Astrocyte of the hippocampus (primary cell): ENCODE results near the gene SYTL3.
"Not testable (repeated sequence)": the region's sequence is repeated elsewhere in the genome, so short reads cannot be mapped to it uniquely, and the experiment has no call there.

Experiments used
- DNase-seq: peaks from one replicate; pipeline ENCODE4 v3.0.0; 2011; ENCODE audit warnings: low read depth, low spot score

The SYTL3 gene

GRCh38 chr6:158662607-158662953 lies 12.7 kb downstream of the SYTL3 start:
- DNase-seq = no peak

- peak; percentile 28 for DNase-seq
Measured at GRCh38 chr6:158662954-158663624, 13.2 kb downstream of the SYTL3 start.

GRCh38 chr6:158663625-158664165 lies 13.8 kb downstream of the SYTL3 start:
- no peak for DNase-seq

- no peak for DNase-seq
Measured at GRCh38 chr6:158665332-158665731, 15.5 kb downstream of the SYTL3 start.

- DNase-seq = no peak
Measured at GRCh38 chr6:158666628-158667359, 16.9 kb downstream of the SYTL3 start.

GRCh38 chr6:158667360-158667981 lies 17.6 kb downstream of the SYTL3 start:
- no peak for DNase-seq

- no peak for DNase-seq
Measured at GRCh38 chr6:158668707-158669103, 18.9 kb downstream of the SYTL3 start.

- peak; percentile 50 for DNase-seq
Measured at GRCh38 chr6:158669145-158670035, 19.5 kb downstream of the SYTL3 start.

GRCh38 chr6:158672119-158672518 lies 22.3 kb downstream of the SYTL3 start:
- DNase-seq = not testable (repeated sequence)

GRCh38 chr6:158672726-158673125 lies 22.9 kb downstream of the SYTL3 start:
- no peak for DNase-seq

GRCh38 chr6:158674342-158675131 lies 24.7 kb downstream of the SYTL3 start:
- DNase-seq = no peak

- DNase-seq = not testable (repeated sequence)
Measured at GRCh38 chr6:158677094-158677493, 27.2 kb downstream of the SYTL3 start.

GRCh38 chr6:158677906-158678578 lies 28.2 kb downstream of the SYTL3 start:
- no peak for DNase-seq

- DNase-seq = no peak
Measured at GRCh38 chr6:158680015-158680414, 30.2 kb downstream of the SYTL3 start.

- no peak for DNase-seq
Measured at GRCh38 chr6:158680481-158680880, 30.6 kb downstream of the SYTL3 start.

- no peak for DNase-seq
Measured at GRCh38 chr6:158684311-158684710, 34.5 kb downstream of the SYTL3 start.

GRCh38 chr6:158684745-158685324 lies 35.0 kb downstream of the SYTL3 start:
- no peak for DNase-seq

GRCh38 chr6:158686311-158686710 lies 36.5 kb downstream of the SYTL3 start:
- DNase-seq = no peak

GRCh38 chr6:158686791-158687381 lies 37.0 kb downstream of the SYTL3 start:
- DNase-seq = no peak
